Measurements from ENCODE around the gene NINJ2. TPM values are rescaled to one million over a fixed set of nuclear protein-coding genes. Genes with fewer than 3 reads are reported as not detected.

NINJ2 gene
- total and polyA plus RNA-seq, 10 of the 15 experiments (the other 5 are each of a cell fraction or from before 2014, with no cell fraction given) = 8.9 to 51.6 (median 21.3) TPM

DNA sequence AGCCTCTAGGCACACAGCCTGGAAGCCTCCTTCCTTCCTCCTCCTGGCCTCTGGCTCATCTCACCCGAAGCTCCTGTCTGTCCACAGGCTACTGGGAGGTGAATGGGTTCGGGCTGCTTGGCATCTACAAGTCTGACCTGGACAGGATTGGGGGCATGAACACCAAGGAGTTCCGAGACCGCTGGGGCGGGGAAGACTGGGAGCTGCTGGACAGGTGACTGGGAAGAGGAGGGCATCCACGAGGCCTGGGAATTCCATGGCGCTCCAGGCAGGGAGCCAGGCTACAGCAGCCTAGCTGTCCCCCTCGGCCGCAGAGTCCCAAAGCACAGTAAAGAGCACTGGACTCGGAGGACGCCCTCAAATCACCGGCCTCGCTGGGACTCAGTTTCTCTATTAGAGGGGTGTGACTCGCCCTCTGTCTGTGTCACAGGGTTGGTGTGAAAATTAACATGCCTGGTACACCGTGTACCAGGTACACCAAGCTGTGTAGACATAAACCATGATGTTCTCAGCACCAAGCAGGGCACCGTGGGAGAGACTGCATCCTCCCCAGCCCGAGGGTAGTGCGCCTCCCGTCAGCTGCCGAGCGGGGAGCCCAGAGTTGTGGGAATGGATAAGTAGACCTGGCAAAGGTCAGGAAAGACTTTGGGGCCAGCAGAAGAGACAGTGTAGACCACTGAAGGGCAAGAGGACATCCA lies 103.9 kb downstream of the NINJ2 start:
- ChIA-PET POLR2A (interaction anchor here (0.6 kb wide), 1 partner anchor 127 kb away, joined by 4 read pairs; no protein-coding TSS in a partner anchor), RAD21 (ENCODE audit: unreplicated experiment) (no interaction called here), CTCF (interaction anchor here (1.0 to 1.1 kb wide), 2 partner anchors 12 to 16 kb away, joined by 3 to 4 read pairs; no protein-coding TSS in a partner anchor), SMC1A (ENCODE audit: uncharacterized antibody, unreplicated experiment) (no interaction called here)
- ATAC-seq = no peak
- Histone ChIP-seq H3K9me3 (replicated peaks; ENCODE audit: control insufficient read depth, insufficient read depth, low read length) (no peaks in the 10 kb centered on the region), H3K36me3 (ENCODE audit: control insufficient read depth in 2 of 2, insufficient read depth in 2 of 2, low read length in 1 of 2) (no peaks in the 10 kb centered on the region), H3K4me2 (ENCODE audit: control insufficient read depth, insufficient read depth) (no peak overlapping the region), H3K4me3 (no peak overlapping the region), H3K9ac (ENCODE audit: control insufficient read depth, insufficient read depth, low read length) (no peak overlapping the region), H3K4me1 (ENCODE audit: control insufficient read depth, insufficient read depth, low read length) (peaks cover 23% of the 10 kb centered on the region), H2AFZ (ENCODE audit: control insufficient read depth, low read depth, low read length) (no peak overlapping the region), H3K79me2 (ENCODE audit: control insufficient read depth, insufficient read depth, low read length) (no peaks in the 10 kb centered on the region), H3K27ac (ENCODE audit: control insufficient read depth, insufficient read depth) (no peak overlapping the region), H4K20me1 (ENCODE audit: control insufficient read depth, insufficient read depth) (no peaks in the 10 kb centered on the region), H3K27me3 (replicated peaks in 1 of 2; ENCODE audit: control insufficient read depth in 2 of 2, insufficient read depth in 2 of 2, low read length in 1 of 2) (no peaks in the 10 kb centered on the region)
- TF ChIP-seq MYC (IDR thresholded peaks at IDR 0.05; ENCODE audit: insufficient read depth, insufficient read length, insufficient replicate concordance, low read length, severe bottlenecking) (no peak), GABPA (IDR thresholded peaks at IDR 0.05; ENCODE audit: low read depth) (no peak), WRNIP1 (IDR thresholded peaks at IDR 0.05; ENCODE audit: borderline replicate concordance, low read depth, low read length) (no peak)
- no peak for DNase-seq (ENCODE audit: low read depth, low spot score)
- in situ Hi-C loops (cut with MboI) = no loop called here
- no TSS peak for BruUV-seq (replicated peaks)
- intact Hi-C loops (cut with micrococcal nuclease; ENCODE audit: unreplicated experiment) = no loop called here
- 62% methylated on average over 21 of the region's 21 CpGs for WGBS (ENCODE audit: insufficient coverage, insufficient replicate concordance, low lambda C conversion rate, missing lambda C conversion rate)
- no peak for FAIRE-seq

DNA sequence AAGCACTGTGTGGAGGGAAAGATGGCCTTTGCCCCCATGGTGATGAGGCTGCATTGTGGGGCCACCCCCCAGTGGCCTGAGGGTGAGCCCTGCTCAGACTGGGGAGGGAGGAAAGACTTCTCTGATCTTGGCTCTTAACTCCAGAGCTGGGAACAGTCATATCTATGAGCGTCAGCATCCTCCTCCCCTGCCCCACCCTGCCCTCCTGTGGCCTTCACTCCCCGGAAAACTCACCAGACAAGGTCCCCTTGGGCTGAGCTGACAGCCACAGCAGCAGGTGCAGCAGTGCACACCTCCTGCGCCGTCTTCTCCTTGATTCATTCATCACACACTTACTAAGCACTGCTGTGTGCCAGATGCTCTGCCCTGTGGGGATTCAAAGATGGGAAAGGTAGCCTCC lies 104.7 kb downstream of the NINJ2 start:
- no peak for DNase-seq (ENCODE audit: low read depth, low spot score)
- ChIA-PET POLR2A (interaction anchor here (0.6 kb wide), 1 partner anchor 127 kb away, joined by 4 read pairs; no protein-coding TSS in a partner anchor), RAD21 (ENCODE audit: unreplicated experiment) (no interaction called here), CTCF (interaction anchor here (0.6 to 1.1 kb wide), 3 partner anchors 12 to 359 kb away, joined by 3 to 4 read pairs (median 3); no protein-coding TSS in a partner anchor), SMC1A (ENCODE audit: uncharacterized antibody, unreplicated experiment) (no interaction called here)
- no peak for ATAC-seq
- intact Hi-C loops (cut with micrococcal nuclease; ENCODE audit: unreplicated experiment) = no loop called here
- no TSS peak for BruUV-seq (replicated peaks)
- H3K27ac ChIP-seq (ENCODE audit: control insufficient read depth, insufficient read depth) = no peak overlapping the region
- peaks cover 19% of the 10 kb centered on the region for H3K4me1 ChIP-seq (ENCODE audit: control insufficient read depth, insufficient read depth, low read length)
- no peak for FAIRE-seq
- H3K27me3 ChIP-seq (replicated peaks in 1 of 2; ENCODE audit: control insufficient read depth in 2 of 2, insufficient read depth in 2 of 2, low read length in 1 of 2) = no peaks in the 10 kb centered on the region
- no peak overlapping the region for H3K4me3 ChIP-seq
- no peaks in the 10 kb centered on the region for H3K9me3 ChIP-seq (replicated peaks; ENCODE audit: control insufficient read depth, insufficient read depth, low read length)
- no peaks in the 10 kb centered on the region for H3K79me2 ChIP-seq (ENCODE audit: control insufficient read depth, insufficient read depth, low read length)
- no peaks in the 10 kb centered on the region for H4K20me1 ChIP-seq (ENCODE audit: control insufficient read depth, insufficient read depth)
- H3K4me2 ChIP-seq (ENCODE audit: control insufficient read depth, insufficient read depth) = no peak overlapping the region
- H3K9ac ChIP-seq (ENCODE audit: control insufficient read depth, insufficient read depth, low read length) = no peak overlapping the region
- H2AFZ ChIP-seq (ENCODE audit: control insufficient read depth, low read depth, low read length) = no peak overlapping the region
- WGBS (ENCODE audit: insufficient coverage, insufficient replicate concordance, low lambda C conversion rate, missing lambda C conversion rate) = 56% methylated on average over 4 of the region's 4 CpGs
- in situ Hi-C loops (cut with MboI) = no loop called here
- H3K36me3 ChIP-seq (ENCODE audit: control insufficient read depth in 2 of 2, insufficient read depth in 2 of 2, low read length in 1 of 2) = no peaks in the 10 kb centered on the region
- TF ChIP-seq, protein P1, sequence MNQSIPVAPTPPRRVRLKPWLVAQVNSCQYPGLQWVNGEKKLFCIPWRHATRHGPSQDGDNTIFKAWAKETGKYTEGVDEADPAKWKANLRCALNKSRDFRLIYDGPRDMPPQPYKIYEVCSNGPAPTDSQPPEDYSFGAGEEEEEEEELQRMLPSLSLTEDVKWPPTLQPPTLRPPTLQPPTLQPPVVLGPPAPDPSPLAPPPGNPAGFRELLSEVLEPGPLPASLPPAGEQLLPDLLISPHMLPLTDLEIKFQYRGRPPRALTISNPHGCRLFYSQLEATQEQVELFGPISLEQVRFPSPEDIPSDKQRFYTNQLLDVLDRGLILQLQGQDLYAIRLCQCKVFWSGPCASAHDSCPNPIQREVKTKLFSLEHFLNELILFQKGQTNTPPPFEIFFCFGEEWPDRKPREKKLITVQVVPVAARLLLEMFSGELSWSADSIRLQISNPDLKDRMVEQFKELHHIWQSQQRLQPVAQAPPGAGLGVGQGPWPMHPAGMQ (IDR thresholded peaks at IDR 0.05; ENCODE audit: borderline replicate concordance) = no peak
- TF ChIP-seq BCL11A (IDR thresholded peaks at IDR 0.05; ENCODE audit: low read depth, low read length) (no peak), CHD4 (IDR thresholded peaks at IDR 0.05) (no peak), DPF2 (IDR thresholded peaks at IDR 0.05) (no peak), CHD2 (IDR thresholded peaks at IDR 0.05; ENCODE audit: borderline replicate concordance, low read depth, low read length) (no peak), TCF7 (IDR thresholded peaks at IDR 0.05; ENCODE audit: borderline replicate concordance) (no peak), ZZZ3 (IDR thresholded peaks at IDR 0.05; ENCODE audit: control insufficient read depth, insufficient read length, low read depth) (no peak)
- TF ChIP-seq, protein P2, sequence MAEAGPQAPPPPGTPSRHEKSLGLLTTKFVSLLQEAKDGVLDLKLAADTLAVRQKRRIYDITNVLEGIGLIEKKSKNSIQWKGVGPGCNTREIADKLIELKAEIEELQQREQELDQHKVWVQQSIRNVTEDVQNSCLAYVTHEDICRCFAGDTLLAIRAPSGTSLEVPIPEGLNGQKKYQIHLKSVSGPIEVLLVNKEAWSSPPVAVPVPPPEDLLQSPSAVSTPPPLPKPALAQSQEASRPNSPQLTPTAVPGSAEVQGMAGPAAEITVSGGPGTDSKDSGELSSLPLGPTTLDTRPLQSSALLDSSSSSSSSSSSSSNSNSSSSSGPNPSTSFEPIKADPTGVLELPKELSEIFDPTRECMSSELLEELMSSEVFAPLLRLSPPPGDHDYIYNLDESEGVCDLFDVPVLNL (IDR thresholded peaks at IDR 0.05; ENCODE audit: low read depth, low read length) = no peak
- TF ChIP-seq, protein P3, sequence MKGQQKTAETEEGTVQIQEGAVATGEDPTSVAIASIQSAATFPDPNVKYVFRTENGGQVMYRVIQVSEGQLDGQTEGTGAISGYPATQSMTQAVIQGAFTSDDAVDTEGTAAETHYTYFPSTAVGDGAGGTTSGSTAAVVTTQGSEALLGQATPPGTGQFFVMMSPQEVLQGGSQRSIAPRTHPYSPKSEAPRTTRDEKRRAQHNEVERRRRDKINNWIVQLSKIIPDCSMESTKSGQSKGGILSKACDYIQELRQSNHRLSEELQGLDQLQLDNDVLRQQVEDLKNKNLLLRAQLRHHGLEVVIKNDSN (IDR thresholded peaks at IDR 0.05; ENCODE audit: borderline replicate concordance, extremely low read length, insufficient read depth, low read depth, low read length) = no peak

Measured in GM12878 (cell line).